Subcutaneous adipose tissue (tissue), 4 donors: ENCODE data around the gene DOK1. TPM values are rescaled to one million over a fixed set of nuclear protein-coding genes. Genes with fewer than 3 reads are reported as not detected.

Source experiments
- total RNA-seq, 4 donors: library from RNA; depleted of rRNA; stranded (reverse); fragments of >200 nt; gene quantifications; one replicate each; pipeline ENCODE4 v1.1.0, GENCODE V29; 2016
- TF ChIP-seq, protein P1 (sequence below): fragments of 450-650 bp; IDR thresholded peaks from one replicate; pipeline ENCODE4 v1.5.1; 2016; ENCODE audit warnings: low read depth, mild to moderate bottlenecking, control low read depth, antibody characterized with exemption, moderate library complexity

DOK1 gene
- total RNA-seq, result 10 to 100 TPM; 11.1 to 50.2 (median 42.7) TPM

DNA sequence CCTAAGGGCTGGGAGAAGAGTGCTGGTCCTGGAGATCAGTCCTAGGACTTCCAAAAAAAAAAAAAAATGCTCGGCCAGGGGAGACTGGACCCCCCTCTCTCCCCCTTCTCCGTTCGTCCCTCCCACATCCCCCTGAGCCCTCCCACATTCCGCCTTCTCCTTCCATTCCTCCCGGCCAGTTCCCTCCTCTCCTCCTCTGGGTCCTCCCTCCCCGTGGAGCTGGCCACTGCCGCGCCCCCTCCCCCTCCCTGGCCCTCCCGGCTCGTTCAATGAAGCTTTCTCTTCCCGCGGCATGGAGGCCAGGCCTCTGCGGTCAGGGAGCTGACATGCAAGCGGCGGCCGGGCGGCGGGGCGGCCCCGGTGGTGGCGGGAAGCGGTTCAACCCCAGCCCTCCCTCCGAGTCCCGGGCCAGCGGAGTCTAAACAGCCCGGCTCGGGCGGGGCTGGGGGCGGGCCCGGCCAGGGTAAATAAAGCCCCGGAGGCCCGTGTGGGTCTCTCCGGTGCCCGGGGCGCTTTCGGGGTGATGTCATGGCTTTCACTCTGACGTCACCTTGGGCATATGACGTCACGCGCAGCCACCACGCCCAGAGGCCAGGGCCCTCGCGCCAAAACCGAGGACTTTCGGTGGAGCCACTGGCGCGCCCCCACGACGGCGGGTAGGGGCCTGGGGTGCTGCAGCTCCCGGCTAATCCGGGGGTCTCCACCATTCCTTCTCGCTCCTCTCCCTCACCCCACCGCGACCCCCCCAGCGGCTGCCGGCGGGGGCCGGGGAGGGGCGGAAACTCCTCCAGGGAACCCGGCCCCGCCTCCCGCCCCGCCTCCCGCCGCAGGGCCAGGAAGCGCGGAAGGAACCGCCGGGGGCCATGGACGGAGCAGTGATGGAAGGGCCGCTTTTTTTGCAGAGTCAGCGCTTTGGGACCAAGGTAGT, at the start of gene DOK1, which contains the start of gene LOXL3:
TSS of gene DOK1 (plus strand) at position 829 of the 928 bp plus-strand sequence. CDS start at position 864, 35 bp downstream.
TSS of gene LOXL3 (minus strand) at position 51 of the 928 bp plus-strand sequence. CDS start 1,308 bp downstream, outside the sequence.
- TF ChIP-seq, protein P1, sequence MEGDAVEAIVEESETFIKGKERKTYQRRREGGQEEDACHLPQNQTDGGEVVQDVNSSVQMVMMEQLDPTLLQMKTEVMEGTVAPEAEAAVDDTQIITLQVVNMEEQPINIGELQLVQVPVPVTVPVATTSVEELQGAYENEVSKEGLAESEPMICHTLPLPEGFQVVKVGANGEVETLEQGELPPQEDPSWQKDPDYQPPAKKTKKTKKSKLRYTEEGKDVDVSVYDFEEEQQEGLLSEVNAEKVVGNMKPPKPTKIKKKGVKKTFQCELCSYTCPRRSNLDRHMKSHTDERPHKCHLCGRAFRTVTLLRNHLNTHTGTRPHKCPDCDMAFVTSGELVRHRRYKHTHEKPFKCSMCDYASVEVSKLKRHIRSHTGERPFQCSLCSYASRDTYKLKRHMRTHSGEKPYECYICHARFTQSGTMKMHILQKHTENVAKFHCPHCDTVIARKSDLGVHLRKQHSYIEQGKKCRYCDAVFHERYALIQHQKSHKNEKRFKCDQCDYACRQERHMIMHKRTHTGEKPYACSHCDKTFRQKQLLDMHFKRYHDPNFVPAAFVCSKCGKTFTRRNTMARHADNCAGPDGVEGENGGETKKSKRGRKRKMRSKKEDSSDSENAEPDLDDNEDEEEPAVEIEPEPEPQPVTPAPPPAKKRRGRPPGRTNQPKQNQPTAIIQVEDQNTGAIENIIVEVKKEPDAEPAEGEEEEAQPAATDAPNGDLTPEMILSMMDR, result no peak

DNA sequence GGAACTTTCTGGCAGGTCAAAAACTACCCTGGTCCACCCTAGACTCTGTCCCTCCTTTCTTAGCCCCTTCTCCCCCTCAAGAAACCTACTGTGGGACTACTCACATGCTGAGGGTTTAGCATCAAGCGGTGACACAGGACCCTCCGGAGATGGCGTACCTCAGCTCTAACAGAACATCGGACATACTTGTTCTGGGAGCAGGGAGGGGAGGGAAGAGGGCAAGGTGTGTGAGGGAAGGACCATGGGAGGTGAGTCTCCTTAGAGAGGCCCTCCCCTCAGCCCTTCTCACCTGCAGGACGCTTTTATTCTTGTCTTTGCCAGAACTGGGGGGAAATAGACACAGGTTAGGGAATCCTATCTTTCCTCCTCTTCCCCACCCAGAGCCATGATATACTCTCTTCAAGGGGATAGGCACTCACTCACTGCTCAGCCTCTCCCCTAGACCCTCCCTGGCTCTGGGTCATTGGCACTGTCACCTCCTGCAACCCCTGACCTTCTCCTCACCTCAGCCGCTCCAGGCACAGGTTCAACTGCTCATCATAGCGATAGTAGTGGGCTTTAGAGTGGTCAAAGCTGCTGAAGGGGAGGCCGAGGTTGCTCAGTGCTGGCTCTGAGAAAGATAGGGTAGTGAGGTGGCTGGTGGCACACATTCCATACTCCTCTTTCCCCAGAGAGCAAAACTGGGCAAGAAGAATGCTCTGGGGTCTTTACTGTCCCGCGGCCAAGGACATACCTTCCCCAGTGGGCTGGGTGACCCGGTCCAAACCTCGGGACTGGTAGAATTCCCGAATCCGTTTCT, 48.9 kb upstream of the DOK1 start:
- TF ChIP-seq, protein P1, result no peak

DNA sequence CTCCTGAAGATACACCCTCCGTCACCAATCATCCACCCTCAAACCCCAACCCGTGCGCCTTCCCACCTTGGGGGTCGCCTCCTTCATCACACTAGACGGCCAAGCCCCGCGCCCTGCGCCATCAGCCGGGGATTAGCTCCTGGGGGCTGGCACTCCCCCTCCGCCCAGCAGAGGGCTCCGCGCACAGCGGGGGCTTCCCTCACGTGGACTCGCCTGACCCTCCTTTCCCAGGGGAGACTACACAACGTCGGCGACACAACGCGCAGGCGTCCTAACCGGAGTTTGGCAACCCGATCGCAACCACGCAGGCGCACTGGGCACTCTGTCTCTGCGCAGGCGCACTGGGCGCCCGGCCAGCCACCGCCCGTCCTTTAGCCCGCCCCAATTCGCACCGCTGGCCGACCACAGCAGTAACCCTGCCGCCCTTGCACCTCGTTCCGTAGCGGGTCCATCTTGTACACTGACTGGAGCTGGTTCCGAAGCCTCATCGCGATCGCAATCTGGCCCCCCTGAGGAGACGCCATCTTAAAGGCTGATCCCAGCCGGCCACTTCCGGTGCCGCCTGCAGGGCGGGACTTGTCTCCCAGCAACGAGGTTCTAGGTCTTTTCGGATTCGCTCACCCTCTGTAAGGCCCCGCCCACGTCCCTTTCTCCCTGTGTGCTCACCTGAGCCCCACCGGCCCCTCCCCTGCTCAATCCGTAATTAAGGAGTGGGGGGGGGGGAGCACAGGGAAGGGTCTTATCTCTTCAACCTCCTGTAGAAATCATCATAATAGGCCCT, 47.2 kb upstream of the DOK1 start, which contains the start of gene PCGF1:
TSS of gene PCGF1 (minus strand) at position 551 of the 781 bp plus-strand sequence. CDS start at position 524, 27 bp downstream.
- TF ChIP-seq, protein P1, result no peak

DNA sequence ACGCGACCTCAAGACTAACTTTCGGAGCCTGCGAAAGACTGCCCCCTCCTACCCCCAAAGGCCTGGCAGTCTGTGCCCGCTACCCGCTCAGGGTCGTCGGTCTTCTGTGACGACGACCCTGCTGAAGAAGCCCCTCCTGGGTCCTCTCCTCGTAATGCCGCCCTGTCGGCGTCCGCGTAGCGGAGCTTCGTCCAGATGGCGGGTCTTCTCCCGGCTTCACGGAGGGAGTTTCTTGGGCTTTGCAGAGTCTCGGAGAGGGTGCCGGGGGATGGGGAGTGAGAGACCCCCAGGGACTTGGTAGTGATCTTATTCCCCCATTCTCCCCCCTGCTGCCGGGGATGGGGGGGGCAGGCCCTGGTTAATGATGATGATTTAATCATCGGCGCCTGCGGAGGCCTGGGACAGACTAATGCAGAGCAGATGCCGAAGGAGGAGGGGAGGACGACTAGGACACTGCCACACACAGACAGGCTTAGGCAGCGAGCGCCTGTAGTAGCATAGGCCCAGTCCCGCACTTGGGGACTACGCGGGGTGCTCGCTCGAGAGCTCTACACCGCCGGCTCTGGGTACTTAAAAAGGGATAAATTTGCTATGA, 46.5 kb upstream of the DOK1 start:
- TF ChIP-seq, protein P1, result no peak

DNA sequence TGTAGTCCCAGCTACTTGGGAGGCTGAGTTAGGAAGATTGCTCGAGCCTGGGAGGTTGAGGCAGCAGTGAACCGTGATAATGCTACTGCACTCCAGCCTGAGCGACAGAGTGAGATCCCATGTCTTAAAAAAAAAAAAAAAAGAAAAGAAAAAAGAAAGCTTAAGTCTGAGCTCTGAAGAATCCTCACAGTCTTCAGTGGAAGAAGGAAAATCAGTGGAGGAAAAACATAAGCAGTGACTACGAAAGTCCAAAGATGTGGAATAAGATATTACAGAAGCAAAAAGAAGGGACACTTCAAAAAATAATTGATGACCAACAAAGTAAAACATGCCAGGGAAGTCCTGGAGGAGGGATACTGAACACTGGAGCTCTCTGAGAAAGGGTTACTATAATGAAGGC, 44.2 kb upstream of the DOK1 start:
- TF ChIP-seq, protein P1, result no peak

DNA sequence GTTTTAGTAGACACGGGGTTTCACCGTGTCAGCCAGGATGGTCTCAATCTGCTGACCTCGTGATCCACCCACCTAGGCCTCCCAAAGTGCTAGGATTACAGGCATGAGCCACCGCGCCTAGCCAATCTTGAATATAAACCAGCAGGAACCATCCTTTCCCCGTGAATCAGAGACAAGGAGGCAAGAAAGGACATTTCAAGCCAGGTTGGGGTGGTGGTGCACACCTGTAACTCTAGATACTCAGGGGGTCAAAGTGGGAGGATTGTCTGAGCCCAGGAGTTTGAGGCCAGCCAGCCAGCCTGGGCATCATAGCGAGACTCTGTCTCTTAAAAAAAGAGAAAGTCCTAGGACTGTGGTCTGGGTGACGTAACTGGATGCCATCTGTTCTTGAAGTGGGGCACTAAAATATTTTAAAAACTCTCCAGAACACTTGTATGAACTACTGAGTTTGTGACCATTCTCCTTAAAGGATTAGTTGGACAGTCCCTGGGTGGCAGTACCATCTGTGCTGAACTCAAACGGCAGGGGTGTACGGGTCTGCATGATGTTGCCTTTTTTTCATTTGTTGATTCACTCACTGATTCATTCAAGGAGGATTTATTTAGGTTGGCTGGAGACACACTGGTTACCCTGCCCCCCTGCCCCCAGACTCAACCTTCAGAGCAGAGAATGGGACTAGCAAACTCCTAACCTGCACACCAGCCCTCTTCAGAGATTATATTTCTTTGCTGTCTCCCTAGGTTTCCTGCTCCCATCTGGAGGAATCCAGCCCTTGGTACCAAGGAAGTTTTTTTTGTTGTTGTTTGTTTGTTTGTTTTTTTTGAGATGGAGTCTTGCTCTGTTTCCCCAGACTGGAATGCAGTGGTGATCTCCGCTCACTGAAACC, 43.2 kb upstream of the DOK1 start:
- TF ChIP-seq, protein P1, result no peak
